Peyer's patch (tissue), 4 donors: ENCODE data around the gene ARHGAP26.

Source experiments
- CTCF ChIP-seq, 6 experiments: fragments of 450-650 bp in 4 of 6; fragments of 200-600 bp in 2 of 6; sonication (generic) in 1 of 6; IDR thresholded peaks; one replicate each; pipeline ENCODE4 v1.5.1; 2017 to 2019; ENCODE audit warnings: antibody characterized with exemption in 6 of 6, mild to moderate bottlenecking in 3 of 6, moderate library complexity in 1 of 6
- POLR2A ChIP-seq, 2 donors: fragments of 450-650 bp; IDR thresholded peaks; one replicate each; pipeline ENCODE4 v1.5.1; 2017; ENCODE audit warnings: antibody characterized with exemption in 2 of 2, mild to moderate bottlenecking in 2 of 2, moderate library complexity in 2 of 2

- TF ChIP-seq POLR2A (IDR thresholded peaks at IDR 0.05) (no peak), CTCF (IDR thresholded peaks at IDR 0.05) (no peak)
Observed at GRCh38 chr5:142808878-142809598, 38.9 kb downstream of the ARHGAP26 start.
